ENCODE results near the gene OR8J3.
A peak's percentile ranks its signal among the peaks of the same experiment; 100 is the strongest.
"Not testable (repeated sequence)": the region's sequence is repeated elsewhere in the genome, so short reads cannot be mapped to it uniquely, and the experiment has no call there.

Gene OR8J3

GRCh38 chr11:56140151-56140661 is at the start of gene OR8J3:
Gene OR8J3, minus strand, starts transcription at chr11:56140201. Its CDS starts 2,483 bp downstream, at chr11:56137718.
- Histone ChIP-seq H3K4me3 (ENCODE audit: low read depth in 1 of 2, low read length in 2 of 2) (no peak within 1 kb of the TSS), H3K27ac (ENCODE audit: low read length) (no peak within 1 kb of the TSS), H3K9me3 (ENCODE audit: control insufficient read depth in 1 of 2, low read length in 2 of 2) (peaks cover 0 to 5% of the 10 kb centered on the region in 2 donors), H3K36me3 (ENCODE audit: control insufficient read depth in 1 of 2, insufficient read depth in 2 of 2, low read length in 2 of 2) (no peaks in the 10 kb centered on the region), H3K27me3 (ENCODE audit: low read depth, low read length) (no peaks in the 10 kb centered on the region), H3K4me1 (ENCODE audit: control insufficient read depth in 1 of 2, insufficient read depth in 2 of 2, low read length in 2 of 2) (no peaks in the 10 kb centered on the region)

- Histone ChIP-seq H3K4me1 (ENCODE audit: control insufficient read depth in 1 of 2, insufficient read depth in 2 of 2, low read length in 2 of 2) (no peaks in the 10 kb centered on the region), H3K27me3 (ENCODE audit: low read depth, low read length) (no peaks in the 10 kb centered on the region), H3K9me3 (ENCODE audit: control insufficient read depth in 1 of 2, low read length in 2 of 2) (peaks cover 0 to 4% of the 10 kb centered on the region in 2 donors), H3K36me3 (ENCODE audit: control insufficient read depth in 1 of 2, insufficient read depth in 2 of 2, low read length in 2 of 2) (no peaks in the 10 kb centered on the region), H3K27ac (ENCODE audit: low read length) (no peak overlapping the region), H3K4me3 (ENCODE audit: low read depth in 1 of 2, low read length in 2 of 2) (no peak overlapping the region)
Observed at GRCh38 chr11:56188602-56189001, 48.6 kb upstream of the OR8J3 start.

GRCh38 chr11:56183459-56183858 is 43.5 kb upstream of the OR8J3 start:
- Histone ChIP-seq H3K4me1 (ENCODE audit: control insufficient read depth in 1 of 2, insufficient read depth in 2 of 2, low read length in 2 of 2) (no peaks in the 10 kb centered on the region), H3K27me3 (ENCODE audit: low read depth, low read length) (no peaks in the 10 kb centered on the region), H3K9me3 (ENCODE audit: control insufficient read depth in 1 of 2, low read length in 2 of 2) (peaks cover 0 to 13% of the 10 kb centered on the region in 2 donors), H3K4me3 (ENCODE audit: low read depth in 1 of 2, low read length in 2 of 2) (no peak overlapping the region), H3K36me3 (ENCODE audit: control insufficient read depth in 1 of 2, insufficient read depth in 2 of 2, low read length in 2 of 2) (no peaks in the 10 kb centered on the region), H3K27ac (ENCODE audit: low read length) (no peak overlapping the region)

GRCh38 chr11:56176318-56176717 is 36.3 kb upstream of the OR8J3 start, which contains the start of gene OR5J2:
Gene OR5J2, plus strand, starts transcription at chr11:56176618. Its CDS starts 0 bp downstream, at chr11:56176618.
- Histone ChIP-seq H3K27ac (ENCODE audit: low read length) (no peak within 1 kb of the TSS), H3K36me3 (ENCODE audit: control insufficient read depth in 1 of 2, insufficient read depth in 2 of 2, low read length in 2 of 2) (no peaks in the 10 kb centered on the region), H3K27me3 (ENCODE audit: low read depth, low read length) (no peaks in the 10 kb centered on the region), H3K4me3 (ENCODE audit: low read depth in 1 of 2, low read length in 2 of 2) (no peak within 1 kb of the TSS), H3K9me3 (ENCODE audit: control insufficient read depth in 1 of 2, low read length in 2 of 2) (peaks cover 0 to 9% of the 10 kb centered on the region in 2 donors), H3K4me1 (ENCODE audit: control insufficient read depth in 1 of 2, insufficient read depth in 2 of 2, low read length in 2 of 2) (no peaks in the 10 kb centered on the region)

- Histone ChIP-seq H3K4me1 (ENCODE audit: control insufficient read depth in 1 of 2, insufficient read depth in 2 of 2, low read length in 2 of 2) (no peaks in the 10 kb centered on the region), H3K4me3 (ENCODE audit: low read depth in 1 of 2, low read length in 2 of 2) (no peak overlapping the region), H3K27me3 (ENCODE audit: low read depth, low read length) (no peaks in the 10 kb centered on the region), H3K36me3 (ENCODE audit: control insufficient read depth in 1 of 2, insufficient read depth in 2 of 2, low read length in 2 of 2) (no peaks in the 10 kb centered on the region), H3K9me3 (ENCODE audit: control insufficient read depth in 1 of 2, low read length in 2 of 2) (no peaks in the 10 kb centered on the region), H3K27ac (ENCODE audit: low read length) (no peak overlapping the region)
Observed at GRCh38 chr11:56172256-56172830, 32.3 kb upstream of the OR8J3 start.

GRCh38 chr11:56163804-56164203 is 23.8 kb upstream of the OR8J3 start:
- Histone ChIP-seq H3K4me1 (ENCODE audit: control insufficient read depth in 1 of 2, insufficient read depth in 2 of 2, low read length in 2 of 2) (no peaks in the 10 kb centered on the region), H3K4me3 (ENCODE audit: low read depth in 1 of 2, low read length in 2 of 2) (no peak overlapping the region), H3K9me3 (ENCODE audit: control insufficient read depth in 1 of 2, low read length in 2 of 2) (no peaks in the 10 kb centered on the region), H3K36me3 (ENCODE audit: control insufficient read depth in 1 of 2, insufficient read depth in 2 of 2, low read length in 2 of 2) (no peaks in the 10 kb centered on the region), H3K27me3 (ENCODE audit: low read depth, low read length) (no peaks in the 10 kb centered on the region), H3K27ac (ENCODE audit: low read length) (no peak overlapping the region)

GRCh38 chr11:56160217-56160616 is 20.2 kb upstream of the OR8J3 start, which contains the start of gene OR8K5:
Gene OR8K5, minus strand, starts transcription at chr11:56160317. Its CDS starts 0 bp downstream, at chr11:56160317.
- H3K36me3 ChIP-seq (ENCODE audit: control insufficient read depth in 1 of 2, insufficient read depth in 2 of 2, low read length in 2 of 2) = no peaks in the 10 kb centered on the region
- H3K4me1 ChIP-seq (ENCODE audit: control insufficient read depth in 1 of 2, insufficient read depth in 2 of 2, low read length in 2 of 2) = no peaks in the 10 kb centered on the region

GRCh38 chr11:56152333-56152732 is 12.3 kb upstream of the OR8J3 start:
- no peak overlapping the region for H3K27ac ChIP-seq (ENCODE audit: low read length)
- no peaks in the 10 kb centered on the region for H3K36me3 ChIP-seq (ENCODE audit: control insufficient read depth in 1 of 2, insufficient read depth in 2 of 2, low read length in 2 of 2)
- no peaks in the 10 kb centered on the region for H3K4me1 ChIP-seq (ENCODE audit: control insufficient read depth in 1 of 2, insufficient read depth in 2 of 2, low read length in 2 of 2)
- H3K9me3 ChIP-seq (ENCODE audit: control insufficient read depth in 1 of 2, low read length in 2 of 2) = peaks cover 0 to 17% of the 10 kb centered on the region in 2 donors
- peak overlapping the region in 1 of 2 donors; percentile 2 for H3K4me3 ChIP-seq (ENCODE audit: low read depth in 1 of 2, low read length in 2 of 2)
- H3K27me3 ChIP-seq (ENCODE audit: low read depth, low read length) = no peaks in the 10 kb centered on the region

More at GRCh38 chr11:56160217-56160616, 20.2 kb upstream of the OR8J3 start, which contains the start of gene OR8K5:
- no peaks in the 10 kb centered on the region for H3K27me3 ChIP-seq (ENCODE audit: low read depth, low read length)
- peaks cover 0 to 6% of the 10 kb centered on the region in 2 donors for H3K9me3 ChIP-seq (ENCODE audit: control insufficient read depth in 1 of 2, low read length in 2 of 2)
- no peak within 1 kb of the TSS for H3K4me3 ChIP-seq (ENCODE audit: low read depth in 1 of 2, low read length in 2 of 2)
- no peak within 1 kb of the TSS for H3K27ac ChIP-seq (ENCODE audit: low read length)

- Histone ChIP-seq H3K9me3 (ENCODE audit: control insufficient read depth in 1 of 2, low read length in 2 of 2) (peaks cover 0 to 17% of the 10 kb centered on the region in 2 donors), H3K4me1 (ENCODE audit: control insufficient read depth in 1 of 2, insufficient read depth in 2 of 2, low read length in 2 of 2) (no peaks in the 10 kb centered on the region)
Observed at GRCh38 chr11:56151376-56151775, 11.4 kb upstream of the OR8J3 start.

GRCh38 chr11:56143681-56144080 is 3.7 kb upstream of the OR8J3 start:
- H3K4me1 ChIP-seq (ENCODE audit: control insufficient read depth in 1 of 2, insufficient read depth in 2 of 2, low read length in 2 of 2); H3K27ac ChIP-seq (ENCODE audit: low read length); H3K4me3 ChIP-seq (ENCODE audit: low read depth in 1 of 2, low read length in 2 of 2); H3K36me3 ChIP-seq (ENCODE audit: control insufficient read depth in 1 of 2, insufficient read depth in 2 of 2, low read length in 2 of 2); H3K9me3 ChIP-seq (ENCODE audit: control insufficient read depth in 1 of 2, low read length in 2 of 2); H3K27me3 ChIP-seq (ENCODE audit: low read depth, low read length): not testable (repeated sequence)

More at GRCh38 chr11:56151376-56151775, 11.4 kb upstream of the OR8J3 start:
- Histone ChIP-seq H3K36me3 (ENCODE audit: control insufficient read depth in 1 of 2, insufficient read depth in 2 of 2, low read length in 2 of 2) (no peaks in the 10 kb centered on the region), H3K4me3 (ENCODE audit: low read depth in 1 of 2, low read length in 2 of 2) (no peak overlapping the region), H3K27me3 (ENCODE audit: low read depth, low read length) (no peaks in the 10 kb centered on the region), H3K27ac (ENCODE audit: low read length) (no peak overlapping the region)

- Histone ChIP-seq H3K4me3 (ENCODE audit: low read depth in 1 of 2, low read length in 2 of 2) (no peak within 1 kb of the TSS), H3K27me3 (ENCODE audit: low read depth, low read length) (no peaks in the 10 kb centered on the region), H3K27ac (ENCODE audit: low read length) (no peak within 1 kb of the TSS), H3K36me3 (ENCODE audit: control insufficient read depth in 1 of 2, insufficient read depth in 2 of 2, low read length in 2 of 2) (no peaks in the 10 kb centered on the region), H3K9me3 (ENCODE audit: control insufficient read depth in 1 of 2, low read length in 2 of 2) (peaks cover 0 to under 1% of the 10 kb centered on the region in 2 donors), H3K4me1 (ENCODE audit: control insufficient read depth in 1 of 2, insufficient read depth in 2 of 2, low read length in 2 of 2) (no peaks in the 10 kb centered on the region)
Observed at GRCh38 chr11:56122073-56122472, 17.9 kb downstream of the OR8J3 start, which contains the start of gene OR8H3. Gene OR8H3, plus strand, starts transcription at chr11:56122373. Its CDS starts 0 bp downstream, at chr11:56122373.
